Activated naive CD4-positive, alpha-beta T cell treated with anti-CD3 and anti-CD28 coated beads, Interleukin-2, amount 10 ng/mL, durations not matched to agents 5 hours and 36 hours (primary cell): ENCODE measurements around the gene TBL1XR1. TPM values are rescaled to one million over a fixed set of nuclear protein-coding genes. Genes with fewer than 3 reads are reported as not detected.

Experiments
- total RNA-seq, 2 experiments: library from RNA; stranded (reverse); gene quantifications; one replicate each; pipeline ENCODE4 v1.2.3, GENCODE V29; 2021

TBL1XR1 gene
- total RNA-seq, result 100 to 1,000 TPM; 153 to 168 TPM

DNA sequence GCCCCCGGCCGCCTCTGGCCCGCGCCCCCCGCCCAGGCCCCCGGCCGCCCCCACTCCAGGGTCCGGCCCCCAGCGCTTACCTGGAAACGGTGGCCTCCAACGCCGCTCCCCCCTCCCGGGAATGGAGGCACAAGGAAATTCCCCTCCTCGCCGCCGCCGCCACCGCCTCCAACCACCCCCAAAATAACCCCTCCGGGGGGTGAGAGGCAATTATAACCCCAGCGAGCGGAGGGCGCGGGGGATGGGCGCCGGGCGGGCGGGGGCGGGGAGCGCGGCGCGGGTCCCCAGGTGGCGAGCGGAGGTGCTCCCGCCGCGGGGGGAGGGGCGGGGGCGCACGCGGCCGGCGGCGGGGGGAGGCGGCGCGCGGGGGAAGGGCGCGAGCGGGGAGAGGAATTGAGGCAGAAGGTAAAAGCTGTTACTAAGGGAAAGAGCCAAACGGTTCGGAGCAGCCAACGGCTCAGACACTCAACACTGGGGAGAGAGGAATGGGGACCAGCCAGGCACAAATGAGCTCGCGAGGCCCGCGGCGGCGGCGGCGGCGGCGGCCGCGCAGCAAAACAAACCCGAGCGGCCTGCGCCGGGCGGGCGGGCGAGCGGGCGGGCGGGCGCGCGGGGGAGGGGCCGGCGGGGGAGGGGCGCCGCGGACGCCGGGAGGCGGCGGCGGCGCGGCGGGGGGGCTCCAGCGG, at the start of gene TBL1XR1:
Gene TBL1XR1, minus strand, starts transcription at position 442 of the 686 bp plus-strand sequence. CDS start 132,505 bp downstream, outside the sequence.

